LNCAP (cell line): Measurements from ENCODE around the gene PKDREJ.

Experiments used
- TF ChIP-seq, protein P1 (sequence below): fragments of 450-650 bp; IDR thresholded peaks from 2 replicates; pipeline ENCODE4 v1.5.1; 2017; ENCODE audit warnings: mild to moderate bottlenecking

PKDREJ gene

GRCh38 chr22:46233231-46233630 is 29.9 kb downstream of the PKDREJ start:
- TF ChIP-seq, protein P1, sequence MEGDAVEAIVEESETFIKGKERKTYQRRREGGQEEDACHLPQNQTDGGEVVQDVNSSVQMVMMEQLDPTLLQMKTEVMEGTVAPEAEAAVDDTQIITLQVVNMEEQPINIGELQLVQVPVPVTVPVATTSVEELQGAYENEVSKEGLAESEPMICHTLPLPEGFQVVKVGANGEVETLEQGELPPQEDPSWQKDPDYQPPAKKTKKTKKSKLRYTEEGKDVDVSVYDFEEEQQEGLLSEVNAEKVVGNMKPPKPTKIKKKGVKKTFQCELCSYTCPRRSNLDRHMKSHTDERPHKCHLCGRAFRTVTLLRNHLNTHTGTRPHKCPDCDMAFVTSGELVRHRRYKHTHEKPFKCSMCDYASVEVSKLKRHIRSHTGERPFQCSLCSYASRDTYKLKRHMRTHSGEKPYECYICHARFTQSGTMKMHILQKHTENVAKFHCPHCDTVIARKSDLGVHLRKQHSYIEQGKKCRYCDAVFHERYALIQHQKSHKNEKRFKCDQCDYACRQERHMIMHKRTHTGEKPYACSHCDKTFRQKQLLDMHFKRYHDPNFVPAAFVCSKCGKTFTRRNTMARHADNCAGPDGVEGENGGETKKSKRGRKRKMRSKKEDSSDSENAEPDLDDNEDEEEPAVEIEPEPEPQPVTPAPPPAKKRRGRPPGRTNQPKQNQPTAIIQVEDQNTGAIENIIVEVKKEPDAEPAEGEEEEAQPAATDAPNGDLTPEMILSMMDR: no peak

DNA sequence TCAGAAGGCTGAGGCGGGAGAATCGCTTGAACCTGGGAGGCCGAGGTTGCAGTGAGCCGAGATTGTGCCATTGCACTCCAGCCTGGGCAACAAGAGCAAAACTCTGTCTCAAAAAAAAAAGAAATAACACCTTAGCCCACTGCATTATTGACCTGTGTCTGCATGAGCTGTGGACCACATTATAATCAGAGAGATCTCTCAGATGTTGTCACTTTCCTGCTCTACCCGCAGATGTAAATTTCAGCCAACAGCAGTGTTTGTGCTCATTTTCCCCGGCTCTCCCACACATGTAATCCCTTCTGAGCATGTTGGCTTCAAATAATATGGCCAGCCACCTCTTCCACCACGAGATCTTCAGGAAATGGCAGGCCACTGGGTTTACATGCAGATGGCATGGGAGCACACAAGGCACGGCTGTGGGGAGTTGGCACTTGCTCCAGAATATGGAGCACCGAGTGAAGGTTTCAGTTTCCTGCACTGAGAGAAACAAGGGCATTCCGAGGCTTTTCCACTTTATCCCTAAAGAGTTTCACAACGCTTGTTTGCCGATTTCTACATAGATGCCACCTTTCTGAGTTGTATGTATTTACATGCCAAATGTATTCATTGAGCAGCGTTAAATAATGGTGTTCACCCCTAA is 32.8 kb downstream of the PKDREJ start:
- TF ChIP-seq, protein P1: no peak

DNA sequence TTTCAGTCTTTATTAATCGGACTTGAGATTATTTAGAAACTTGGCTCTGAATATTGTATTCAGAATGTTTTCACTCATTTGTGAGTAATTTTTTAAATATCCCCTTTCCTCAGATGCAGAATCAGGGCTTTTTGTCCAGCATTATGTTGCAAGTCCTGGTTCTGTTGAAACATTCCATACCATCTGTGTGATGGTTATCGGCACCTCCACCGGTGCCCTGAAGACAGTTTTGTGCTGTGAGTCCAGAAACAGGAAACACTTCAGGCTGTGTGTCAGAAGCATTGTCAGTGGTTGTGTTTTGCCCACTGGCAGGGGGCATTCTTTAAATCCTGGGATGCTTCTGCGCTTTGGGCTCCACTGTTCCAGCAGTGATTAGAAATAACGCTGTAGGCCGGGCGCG is 33.4 kb downstream of the PKDREJ start:
- TF ChIP-seq, protein P1: no peak

- TF ChIP-seq, protein P1: no peak
Observed at GRCh38 chr22:46226577-46226976, 36.6 kb downstream of the PKDREJ start.

GRCh38 chr22:46225631-46226030 is 37.5 kb downstream of the PKDREJ start:
- TF ChIP-seq, protein P1: no peak

DNA sequence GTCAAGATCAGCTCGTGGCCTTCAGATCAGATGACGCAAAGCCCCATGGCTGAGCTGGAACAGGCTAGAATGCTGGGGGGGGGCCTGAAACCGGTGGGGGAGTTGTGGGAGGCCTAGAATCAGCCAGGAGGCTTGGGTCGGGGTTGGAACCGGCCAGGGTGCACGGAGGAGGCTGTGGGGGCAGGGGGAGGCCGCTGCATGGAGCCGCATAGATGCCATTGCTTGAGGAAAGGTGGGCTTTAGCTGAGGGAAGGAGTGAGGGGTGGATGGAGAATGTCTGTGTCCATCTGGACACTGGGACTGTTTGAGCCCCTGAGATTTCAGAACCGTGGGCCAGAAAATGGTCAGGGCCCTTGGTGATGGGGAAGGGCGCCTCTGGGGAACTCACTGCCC is 38.2 kb downstream of the PKDREJ start:
- TF ChIP-seq, protein P1: no peak

GRCh38 chr22:46224044-46224897 is 38.9 kb downstream of the PKDREJ start:
- TF ChIP-seq, protein P1: no peak
